Keratinocyte (primary cell): ENCODE results near the gene CSF3.

ENCODE experiments used
- CTCF ChIP-seq, 3 experiments: IDR thresholded peaks in 1 of 3; conservative IDR thresholded peaks in 1 of 3; optimal IDR thresholded peaks in 1 of 3; 2 replicates in 2 of 3; 3 replicates in 1 of 3; pipeline versions ENCODE3 to v1.5.1; 2011; ENCODE audit warnings: low read length in 3 of 3, mild to moderate bottlenecking in 3 of 3, moderate library complexity in 2 of 3, control low read depth in 1 of 3, inconsistent platforms in 1 of 3; ENCODE audit not compliant: insufficient read depth in 2 of 3; ENCODE audit errors: extremely low read depth in 1 of 3
- EZH2 ChIP-seq: IDR thresholded peaks from one replicate; pipeline ENCODE4 v1.6.1; 2012; ENCODE audit warnings: inconsistent platforms, mild to moderate bottlenecking, low read length, moderate library complexity

GRCh38 chr17:39975801-39976200 is 39.4 kb upstream of the CSF3 start:
- TF ChIP-seq CTCF (optimal IDR thresholded peaks at IDR 0.05 in 1 of 3, IDR thresholded peaks at IDR 0.05 in 1 of 3, conservative IDR thresholded peaks at IDR 0.05 in 1 of 3; ENCODE audit: extremely low read depth in 1 of 3, insufficient read depth in 2 of 3, low read length in 3 of 3): no peak
- TF ChIP-seq EZH2: no peak
